ENCODE results near the gene TMEM141. TPM values are rescaled to one million over a fixed set of nuclear protein-coding genes. Genes with fewer than 3 reads are reported as not detected.

Gene TMEM141
- total and polyA plus RNA-seq, 2 of the 8 experiments (the other 6 are each of a cell fraction or from before 2014, with no cell fraction given), result 51.1 to 137 TPM

DNA sequence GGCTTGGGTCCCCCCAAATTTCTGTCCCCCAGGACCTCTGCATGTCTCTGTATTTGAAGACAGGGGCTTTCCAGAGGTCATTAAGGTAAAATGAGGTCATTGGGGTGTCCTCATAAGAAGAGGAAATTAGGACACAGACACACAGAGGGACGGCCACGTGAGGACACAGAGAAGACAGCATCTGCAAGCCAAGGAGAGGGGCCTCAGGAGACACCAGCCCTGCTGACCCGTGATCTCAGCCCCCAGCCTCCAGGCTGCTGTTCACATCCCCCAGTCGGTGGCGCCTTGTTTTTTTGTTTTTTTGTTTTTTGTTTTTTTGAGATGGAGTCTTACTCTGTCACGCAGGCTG is 3.8 kb downstream of the TMEM141 start:
- ChIA-PET POLR2A (ENCODE audit: partially characterized antibody) (no interaction called here), CTCF (ENCODE audit: partially characterized antibody) (interaction anchor here (1.3 to 1.7 kb wide), 2 partner anchors 13 to 90 kb away, joined by 3 read pairs; no protein-coding TSS in a partner anchor)
- Histone ChIP-seq H2BK20ac (ENCODE audit: low read length) (no peak overlapping the region), H4K8ac (ENCODE audit: extremely low read depth, insufficient read depth, low read length) (no peak overlapping the region), H3K79me1 (ENCODE audit: low read depth, low read length) (no peaks in the 10 kb centered on the region; the same call in 1 of the 2 replicates), H3K9me3 (ENCODE audit: insufficient read depth in 2 of 2, low read depth in 1 of 2, low read length in 1 of 2) (no peaks in the 10 kb centered on the region), H2AK5ac (ENCODE audit: low read depth, low read length) (no peak overlapping the region), H4K91ac (replicated peaks; ENCODE audit: insufficient read length, low read length) (no peak overlapping the region), H4K20me1 (replicated peaks in 1 of 2; ENCODE audit: control insufficient read depth in 1 of 2, insufficient read depth in 2 of 2, low read length in 2 of 2) (peaks cover 0 to 8% of the 10 kb centered on the region in 2 experiments), H3K23ac (ENCODE audit: insufficient read length) (no peak overlapping the region), H3K4me1 (replicated peaks in 1 of 4; ENCODE audit: control insufficient read depth in 3 of 4, insufficient read depth in 4 of 4, low read length in 3 of 4) (peaks cover 0 to 15% (median 10%) of the 10 kb centered on the region in 4 experiments; a peak in 6 of 7 replicates), H3K14ac (ENCODE audit: insufficient read length) (no peak overlapping the region), H2AFZ (ENCODE audit: low read length) (no peak overlapping the region), H2BK12ac (ENCODE audit: low read depth, low read length) (no peak overlapping the region), H3K4me2 (ENCODE audit: insufficient read depth in 1 of 2, low read depth in 2 of 2, low read length in 2 of 2) (no peak overlapping the region), H3K23me2 (ENCODE audit: low read depth, low read length) (peaks cover 6% of the 10 kb centered on the region; the same call in 1 of the 2 replicates), H3K36me3 (ENCODE audit: control insufficient read depth in 2 of 4, insufficient read depth in 4 of 4, low read length in 3 of 4) (no peaks in the 10 kb centered on the region), H3K79me2 (ENCODE audit: control insufficient read depth in 1 of 2, insufficient read depth in 2 of 2, low read length in 2 of 2) (no peaks in the 10 kb centered on the region), H3K27me3 (replicated peaks in 1 of 4; ENCODE audit: control insufficient read depth in 3 of 4, extremely low read depth in 1 of 4, insufficient read depth in 3 of 4, low read length in 3 of 4) (peaks cover 0 to 16% (median 10%) of the 10 kb centered on the region in 4 experiments; a peak in 5 of 7 replicates), H2BK120ac (replicated peaks; ENCODE audit: low read depth, low read length) (no peak overlapping the region), H3K4ac (replicated peaks; ENCODE audit: insufficient read length, low read depth, low read length) (no peak overlapping the region), H3K56ac (replicated peaks; ENCODE audit: insufficient read length, low read depth, low read length) (no peak overlapping the region), H3K4me3 (ENCODE audit: extremely low read depth in 1 of 4, insufficient read depth in 2 of 4, low read depth in 3 of 4, low read length in 4 of 4) (no peak overlapping the region), H3K9ac (replicated peaks in 1 of 4; ENCODE audit: extremely low read depth in 1 of 4, low read depth in 3 of 4, low read length in 3 of 4) (no peak overlapping the region), H2BK5ac (ENCODE audit: low read depth, low read length) (no peak overlapping the region), H2BK15ac (ENCODE audit: low read length) (no peak overlapping the region), H3K27ac (ENCODE audit: low read depth, low read length) (no peak overlapping the region), H3K18ac (ENCODE audit: extremely low read depth, low read length) (no peak overlapping the region), H4K5ac (ENCODE audit: insufficient read length, low read depth, low read length) (no peak overlapping the region)
- 87% methylated on average over 6 of the region's 6 CpGs; no CpG with 5 or more reads in 1 of the 2 experiments for WGBS, 2 experiments (ENCODE audit: extremely low coverage in 1 of 2, insufficient coverage in 1 of 2, insufficient read length in 1 of 2, insufficient replicate concordance in 2 of 2, low coverage in 1 of 2, low lambda C conversion rate in 2 of 2, missing lambda C conversion rate in 1 of 2)
- no peak for DNase-seq (ENCODE audit: low read depth in 1 of 2, low spot score in 2 of 2)
- no peak for FAIRE-seq
- no peak for TF ChIP-seq KDM1A (IDR thresholded peaks at IDR 0.05; ENCODE audit: borderline replicate concordance, low read length)
- no peak for TF ChIP-seq BCL11A (IDR thresholded peaks at IDR 0.05; ENCODE audit: low read depth in 2 of 2, low read length in 2 of 2)
- TF ChIP-seq, protein P1, sequence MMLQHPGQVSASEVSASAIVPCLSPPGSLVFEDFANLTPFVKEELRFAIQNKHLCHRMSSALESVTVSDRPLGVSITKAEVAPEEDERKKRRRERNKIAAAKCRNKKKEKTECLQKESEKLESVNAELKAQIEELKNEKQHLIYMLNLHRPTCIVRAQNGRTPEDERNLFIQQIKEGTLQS (IDR thresholded peaks at IDR 0.05; ENCODE audit: insufficient read depth, low read depth, low read length), result no peak
- TF ChIP-seq FOSL1 (IDR thresholded peaks at IDR 0.05; ENCODE audit: insufficient read depth, low read depth, low read length), result no peak
- TF ChIP-seq SRF (IDR thresholded peaks at IDR 0.05; ENCODE audit: low read depth, low read length), result no peak
- TF ChIP-seq EP300 (IDR thresholded peaks at IDR 0.05; ENCODE audit: borderline replicate concordance in 1 of 2, low read depth in 2 of 2, low read length in 2 of 2), result no peak
- TF ChIP-seq, protein P2, sequence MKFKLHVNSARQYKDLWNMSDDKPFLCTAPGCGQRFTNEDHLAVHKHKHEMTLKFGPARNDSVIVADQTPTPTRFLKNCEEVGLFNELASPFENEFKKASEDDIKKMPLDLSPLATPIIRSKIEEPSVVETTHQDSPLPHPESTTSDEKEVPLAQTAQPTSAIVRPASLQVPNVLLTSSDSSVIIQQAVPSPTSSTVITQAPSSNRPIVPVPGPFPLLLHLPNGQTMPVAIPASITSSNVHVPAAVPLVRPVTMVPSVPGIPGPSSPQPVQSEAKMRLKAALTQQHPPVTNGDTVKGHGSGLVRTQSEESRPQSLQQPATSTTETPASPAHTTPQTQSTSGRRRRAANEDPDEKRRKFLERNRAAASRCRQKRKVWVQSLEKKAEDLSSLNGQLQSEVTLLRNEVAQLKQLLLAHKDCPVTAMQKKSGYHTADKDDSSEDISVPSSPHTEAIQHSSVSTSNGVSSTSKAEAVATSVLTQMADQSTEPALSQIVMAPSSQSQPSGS (IDR thresholded peaks at IDR 0.05; ENCODE audit: low read length), result no peak
- no peak for TF ChIP-seq ZNF274 (IDR thresholded peaks at IDR 0.05; ENCODE audit: borderline replicate concordance, extremely low read depth, low read length)
- no peak for TF ChIP-seq EGR1 (IDR thresholded peaks at IDR 0.05; ENCODE audit: borderline replicate concordance, low read depth, low read length)
- TF ChIP-seq SP2 (IDR thresholded peaks at IDR 0.05; ENCODE audit: low read length), result no peak
- TF ChIP-seq POU5F1 (IDR thresholded peaks at IDR 0.05; ENCODE audit: low read depth, low read length), result no peak
- TF ChIP-seq POLR2AphosphoS5 (IDR thresholded peaks at IDR 0.05; ENCODE audit: low read depth, low read length), result no peak

All from H1 (cell line).